Measurements from ENCODE around the gene FUNDC1. TPM values are rescaled to one million over a fixed set of nuclear protein-coding genes. Genes with fewer than 3 reads are reported as not detected.
"Not testable (repeated sequence)": the region's sequence is repeated elsewhere in the genome, so short reads cannot be mapped to it uniquely, and the experiment has no call there.

Gene FUNDC1
- total and polyA plus RNA-seq, 2 of the 4 experiments (the other 2 are of a cell fraction): 8.6 to 13.1 TPM

- ATAC-seq (ENCODE audit: low read depth); H3K4me3 ChIP-seq (ENCODE audit: insufficient read depth, low read depth, low read length); H3K14ac ChIP-seq (replicated peaks; ENCODE audit: low read depth, low read length); POLR2A ChIA-PET (ENCODE audit: unreplicated experiment); H2AFZ ChIP-seq (replicated peaks; ENCODE audit: low read length, poor library complexity); H2BK5ac ChIP-seq (ENCODE audit: low read depth, low read length, poor library complexity, severe bottlenecking); H4K91ac ChIP-seq (ENCODE audit: insufficient read depth, low read depth, low read length); H3K4me1 ChIP-seq (ENCODE audit: control insufficient read depth, insufficient read depth, low read length); H3K4ac ChIP-seq (ENCODE audit: low read depth, low read length); H3K27ac ChIP-seq (ENCODE audit: insufficient read depth, low read length); DNase-seq; H4K20me1 ChIP-seq (ENCODE audit: insufficient read depth, low read length); H3K9ac ChIP-seq (ENCODE audit: low read depth, low read length); H3K18ac ChIP-seq (ENCODE audit: low read depth, low read length); H4K8ac ChIP-seq (ENCODE audit: low read depth in 2 of 2, low read length in 2 of 2); H2BK120ac ChIP-seq (ENCODE audit: low read depth, low read length); H3K9me3 ChIP-seq (ENCODE audit: control insufficient read depth, insufficient read depth, low read length); H3K56ac ChIP-seq (ENCODE audit: extremely low read depth, insufficient read depth, low read length); H3K36me3 ChIP-seq (ENCODE audit: control insufficient read depth, insufficient read depth, low read length); BruUV-seq (replicated peaks); H2BK15ac ChIP-seq (ENCODE audit: low read depth, low read length); dilution Hi-C loops (cut with HindIII; ENCODE audit: low sequenced_read_pairs, unreplicated experiment); H3K27me3 ChIP-seq (ENCODE audit: control insufficient read depth, insufficient read depth, low read length); H2AK5ac ChIP-seq (ENCODE audit: low read depth, low read length); H3K23ac ChIP-seq (ENCODE audit: low read depth, low read length); H3K9me1 ChIP-seq (ENCODE audit: insufficient read depth, low read length); H2AK9ac ChIP-seq (replicated peaks; ENCODE audit: low read depth, low read length, poor library complexity); CTCF ChIA-PET; in situ Hi-C loops (cut with MboI; ENCODE audit: low sequenced_read_pairs); H3K4me2 ChIP-seq (ENCODE audit: low read depth, low read length); H2BK20ac ChIP-seq (ENCODE audit: low read depth, low read length); H4K5ac ChIP-seq (ENCODE audit: low read depth, low read length); H3K79me1 ChIP-seq (ENCODE audit: low read depth in 1 of 2, low read length in 2 of 2): not testable (repeated sequence)
- WGBS, 2 experiments (ENCODE audit: extremely low coverage in 2 of 2, insufficient read length in 1 of 2): no CpG with 5 or more reads among the region's 5 CpGs
- intact Hi-C loops (cut with micrococcal nuclease): loop anchor here (10.0 kb wide), 1 partner anchor 529 kb away; no protein-coding TSS in a partner anchor
Observed at GRCh38 chrX:44545454-44545853, 2.8 kb upstream of the FUNDC1 start.
